ENCODE results near the gene USP14. TPM values are rescaled to one million over a fixed set of nuclear protein-coding genes. Genes with fewer than 3 reads are reported as not detected.

Gene USP14
- 24.6 and 27.2 TPM in 2 replicates for total RNA-seq

GRCh38 chr18:158128-159036 lies at the start of gene USP14:
Gene USP14, plus strand, starts transcription at chr18:158557. Its CDS starts 142 bp downstream, at chr18:158699.

Other genes starting within 250 kb of the USP14 start
- not detected in 2 replicates for gene TUBB8B, start 108.9 kb upstream of the USP14 start, total RNA-seq
- gene THOC1, start 109.5 kb downstream of the USP14 start, total RNA-seq = 20.8 and 21.6 TPM in 2 replicates

Measured in mammary microvascular endothelial cell (primary cell).